Kidney (tissue), 14 donors: ENCODE data around the gene ADIPOR2. TPM values are rescaled to one million over a fixed set of nuclear protein-coding genes. Genes with fewer than 3 reads are reported as not detected.

Experiments used
- DNase-seq, 5 donors: peaks; one replicate each; pipeline ENCODE4 v3.0.0-alpha.2; 2013 to 2020
- FAIRE-seq: peaks from 2 replicates; lab custom pipeline; 2012; peaks lifted over from hg19 to GRCh38; lab: Jason Lieb, UNC
- H3K27ac ChIP-seq, 2 donors: one replicate each; pipeline ENCODE4 v1.7.0; 2013; ENCODE audit warnings: low read depth in 2 of 2, low read length in 2 of 2, inconsistent platforms in 1 of 2
- H3K27me3 ChIP-seq: one replicate; pipeline ENCODE4 v1.7.1; 2013; ENCODE audit warnings: low read length, inconsistent platforms; ENCODE audit not compliant: control insufficient read depth, insufficient read depth
- H3K36me3 ChIP-seq, 3 donors: one replicate each; pipeline versions ENCODE4 v1.7.0 to v1.7.1; 2013; ENCODE audit warnings: low read length in 3 of 3, control low read depth in 1 of 3, inconsistent platforms in 1 of 3; ENCODE audit not compliant: insufficient read depth in 3 of 3, control insufficient read depth in 2 of 3
- H3K4me1 ChIP-seq, 3 donors: one replicate each; pipeline versions ENCODE4 v1.7.0 to v1.7.1; 2013; ENCODE audit warnings: low read length in 3 of 3, inconsistent platforms in 1 of 3, low read depth in 1 of 3; ENCODE audit not compliant: control insufficient read depth in 2 of 3, insufficient read depth in 2 of 3
- H3K4me3 ChIP-seq, 3 donors: one replicate each; pipeline versions ENCODE4 v1.7.0 to v1.8.1; 2013; ENCODE audit warnings: low read length in 3 of 3, control low read depth in 1 of 3, inconsistent platforms in 1 of 3
- H3K9ac ChIP-seq, 3 donors: one replicate each; pipeline versions ENCODE4 v1.7.0 to v1.7.1; 2013; ENCODE audit warnings: low read length in 3 of 3, control low read depth in 1 of 3, inconsistent platforms in 1 of 3
- H3K9me3 ChIP-seq, 3 donors: one replicate each; pipeline versions ENCODE4 v1.7.0 to v1.7.1; 2013; ENCODE audit warnings: low read length in 3 of 3, control low read depth in 1 of 3, inconsistent platforms in 1 of 3; ENCODE audit not compliant: control insufficient read depth in 2 of 3, insufficient read depth in 1 of 3
- intact Hi-C: fragments of 100-400 bp; cut with DNase I; formaldehyde crosslinking; loops from one replicate; pipeline ENCODE4 v1.11.1; 2022
- polyA plus RNA-seq: library from polyadenylated mRNA; stranded (reverse); fragments of 350-450 nt; fragmentation: Illumina TruSeq; extraction: RNeasy Lipid Tissue Mini Kit (QIAGEN cat#74804); gene quantifications from one replicate; pipeline ENCODE4 v1.2.3, GENCODE V29; 2014; ENCODE audit warnings: low read depth, low replicate concordance; ENCODE audit not compliant: insufficient read depth
- total RNA-seq: library from RNA; stranded (reverse); fragmentation: NEBNext Ultra II Directional; extraction: Animal tissue kit (Norgen Biotek cat#: 25700); gene quantifications from one replicate; pipeline ENCODE4 v1.2.1, GENCODE V29; 2021
- TF ChIP-seq, protein P1 (sequence below): IDR thresholded peaks from 3 replicates; pipeline ENCODE4 v1.5.1; 2012; ENCODE audit warnings: mild to moderate bottlenecking, moderate library complexity, borderline replicate concordance; ENCODE audit not compliant: insufficient read depth; ENCODE audit errors: extremely low read depth
- donor health status: control.
- donor health status: control.
- donor health status: control.
- donor health status: control.
- donor health status: control.
- donor health status: DM: yes; HTN: yes; CAD: no.
- donor health status: Normal renal cell carcinoma (clear cell type).

The ADIPOR2 gene
- total and polyA plus RNA-seq, 2 donors from 2014 or later: 26.7 to 50.0 TPM

DNA sequence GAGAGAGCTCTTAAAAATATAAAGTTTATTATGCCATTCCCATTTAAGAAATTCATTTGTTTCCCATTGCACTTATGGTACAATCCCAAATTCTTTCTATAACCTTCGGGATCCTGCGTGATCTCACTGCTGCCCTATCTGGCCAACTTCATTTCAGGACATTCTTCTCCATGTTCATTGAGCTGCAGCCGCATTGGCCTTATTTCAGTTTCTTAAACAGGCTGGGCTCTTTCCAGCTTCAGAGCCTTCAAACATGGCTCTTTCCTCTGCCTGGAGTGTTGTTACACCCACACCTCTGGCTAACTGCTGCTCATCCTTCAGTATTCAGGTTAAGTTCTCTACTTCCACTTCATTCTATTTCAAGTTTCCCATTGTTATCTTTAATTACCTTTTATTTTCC, 71.0 kb downstream of the ADIPOR2 start:
- Histone ChIP-seq H3K27ac (no peak overlapping the region), H3K9me3 (no peaks in the 10 kb centered on the region), H3K9ac (no peak overlapping the region), H3K4me1 (peaks cover 0 to 5% (median 0%) of the 10 kb centered on the region in 3 donors), H3K4me3 (no peak overlapping the region), H3K27me3 (no peaks in the 10 kb centered on the region), H3K36me3 (peaks cover 0 to 5% (median 2%) of the 10 kb centered on the region in 3 donors)
- intact Hi-C loops: no loop called here
- TF ChIP-seq, protein P1, sequence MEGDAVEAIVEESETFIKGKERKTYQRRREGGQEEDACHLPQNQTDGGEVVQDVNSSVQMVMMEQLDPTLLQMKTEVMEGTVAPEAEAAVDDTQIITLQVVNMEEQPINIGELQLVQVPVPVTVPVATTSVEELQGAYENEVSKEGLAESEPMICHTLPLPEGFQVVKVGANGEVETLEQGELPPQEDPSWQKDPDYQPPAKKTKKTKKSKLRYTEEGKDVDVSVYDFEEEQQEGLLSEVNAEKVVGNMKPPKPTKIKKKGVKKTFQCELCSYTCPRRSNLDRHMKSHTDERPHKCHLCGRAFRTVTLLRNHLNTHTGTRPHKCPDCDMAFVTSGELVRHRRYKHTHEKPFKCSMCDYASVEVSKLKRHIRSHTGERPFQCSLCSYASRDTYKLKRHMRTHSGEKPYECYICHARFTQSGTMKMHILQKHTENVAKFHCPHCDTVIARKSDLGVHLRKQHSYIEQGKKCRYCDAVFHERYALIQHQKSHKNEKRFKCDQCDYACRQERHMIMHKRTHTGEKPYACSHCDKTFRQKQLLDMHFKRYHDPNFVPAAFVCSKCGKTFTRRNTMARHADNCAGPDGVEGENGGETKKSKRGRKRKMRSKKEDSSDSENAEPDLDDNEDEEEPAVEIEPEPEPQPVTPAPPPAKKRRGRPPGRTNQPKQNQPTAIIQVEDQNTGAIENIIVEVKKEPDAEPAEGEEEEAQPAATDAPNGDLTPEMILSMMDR: no peak
- DNase-seq (no peak), FAIRE-seq (no peak)

DNA sequence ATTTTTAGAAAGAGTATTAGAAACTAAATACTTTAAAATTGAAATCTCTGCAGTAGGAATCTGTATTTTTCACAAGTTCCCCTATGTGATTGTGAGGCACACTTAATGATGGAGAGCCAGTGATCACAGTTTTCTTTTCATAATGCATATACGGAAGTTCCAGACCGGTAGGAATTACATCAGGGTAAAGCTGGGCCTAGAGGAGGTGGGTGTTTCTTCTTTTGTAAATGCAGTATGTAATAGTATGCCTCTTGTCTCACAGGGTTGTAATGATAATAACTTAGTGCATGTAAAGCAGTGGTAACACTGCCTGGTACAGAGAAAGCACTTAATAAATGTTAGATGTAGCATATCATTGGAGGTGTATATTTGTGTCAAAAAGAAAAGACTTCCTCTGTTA, 72.3 kb downstream of the ADIPOR2 start:
- no peak for FAIRE-seq
- intact Hi-C loops: no loop called here

DNA sequence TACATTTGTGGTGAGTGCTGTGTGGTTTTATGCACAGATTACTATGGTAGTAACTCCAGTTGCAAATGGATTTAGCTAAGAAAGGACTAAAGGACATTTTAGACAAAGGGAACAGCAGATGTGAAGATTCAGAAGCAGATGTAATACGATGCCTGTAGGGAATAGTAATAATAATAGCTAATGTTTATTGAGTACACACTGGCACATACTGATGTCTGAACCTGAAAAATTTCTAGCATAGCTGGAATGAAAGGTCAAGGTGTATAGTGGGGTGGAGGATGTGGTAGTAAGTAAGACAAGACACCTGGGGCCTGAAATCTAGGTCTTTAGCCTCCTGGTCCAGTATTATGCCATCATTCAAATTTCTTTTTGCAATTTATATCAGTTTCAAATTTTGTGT, 75.2 kb downstream of the ADIPOR2 start:
- no peaks in the 10 kb centered on the region for H3K36me3 ChIP-seq
- FAIRE-seq: no peak

More for the DNA sequence above, 72.3 kb downstream of the ADIPOR2 start:
- no peak for DNase-seq
- Histone ChIP-seq H3K9ac (no peak overlapping the region), H3K9me3 (no peaks in the 10 kb centered on the region), H3K36me3 (no peaks in the 10 kb centered on the region), H3K4me3 (no peak overlapping the region), H3K27ac (no peak overlapping the region), H3K27me3 (no peaks in the 10 kb centered on the region), H3K4me1 (peaks cover 0 to 5% (median 0%) of the 10 kb centered on the region in 3 donors)
- TF ChIP-seq, protein P1: no peak

More for the DNA sequence above, 75.2 kb downstream of the ADIPOR2 start:
- no peak overlapping the region for H3K4me3 ChIP-seq
- no peak for DNase-seq
- no peak overlapping the region for H3K9ac ChIP-seq
- H3K9me3 ChIP-seq: no peaks in the 10 kb centered on the region
- H3K4me1 ChIP-seq: no peaks in the 10 kb centered on the region
- H3K27me3 ChIP-seq: no peaks in the 10 kb centered on the region
- TF ChIP-seq, protein P1: no peak
- H3K27ac ChIP-seq: no peak overlapping the region
- intact Hi-C loops: no loop called here
